Islet precursor cell (in vitro differentiated cells): ENCODE measurements around the gene IFT20.
A peak's percentile ranks its signal among the peaks of the same experiment; 100 is the strongest.

Experiments used
- DNase-seq: peaks from one replicate; pipeline ENCODE4 v3.0.0-alpha.2; 2018

IFT20 gene

GRCh38 chr17:28334666-28335200, 539 bp downstream of the IFT20 start:
- DNase-seq: no peak

- DNase-seq: peak; percentile 46
Measured at GRCh38 chr17:28334171-28334570, 1.1 kb downstream of the IFT20 start.

DNA sequence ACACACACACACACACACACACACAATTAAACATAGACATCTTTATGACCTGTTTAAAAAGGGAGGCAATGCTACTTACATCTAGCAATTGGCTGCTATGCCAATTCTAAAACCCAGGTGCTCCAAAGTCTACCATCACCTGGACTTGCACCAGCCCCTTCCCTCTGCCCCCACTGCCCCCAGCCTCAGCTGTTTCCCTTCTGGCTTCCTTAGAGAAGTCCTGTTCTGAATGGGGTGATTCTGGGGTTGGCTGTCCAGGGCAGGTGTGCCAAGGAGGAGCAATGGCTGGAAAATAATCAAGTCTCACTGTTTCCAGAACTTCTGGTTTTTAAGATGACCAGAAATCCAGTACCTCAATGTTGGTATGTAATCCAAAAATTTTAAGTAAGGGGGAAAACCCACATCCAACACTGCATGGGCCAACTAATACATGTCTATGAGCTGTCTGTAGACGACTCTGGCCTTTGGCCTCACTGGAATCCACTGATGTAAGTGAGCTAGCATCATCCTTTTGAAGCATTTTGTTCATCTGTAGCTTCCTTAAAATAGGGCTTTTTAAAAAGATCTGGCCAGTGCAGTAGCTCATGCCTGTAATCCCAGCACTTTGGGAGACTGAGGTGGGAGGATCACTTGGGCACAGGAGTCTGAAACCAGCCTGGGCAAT, 2.1 kb downstream of the IFT20 start:
- DNase-seq: peak; percentile 49

DNA sequence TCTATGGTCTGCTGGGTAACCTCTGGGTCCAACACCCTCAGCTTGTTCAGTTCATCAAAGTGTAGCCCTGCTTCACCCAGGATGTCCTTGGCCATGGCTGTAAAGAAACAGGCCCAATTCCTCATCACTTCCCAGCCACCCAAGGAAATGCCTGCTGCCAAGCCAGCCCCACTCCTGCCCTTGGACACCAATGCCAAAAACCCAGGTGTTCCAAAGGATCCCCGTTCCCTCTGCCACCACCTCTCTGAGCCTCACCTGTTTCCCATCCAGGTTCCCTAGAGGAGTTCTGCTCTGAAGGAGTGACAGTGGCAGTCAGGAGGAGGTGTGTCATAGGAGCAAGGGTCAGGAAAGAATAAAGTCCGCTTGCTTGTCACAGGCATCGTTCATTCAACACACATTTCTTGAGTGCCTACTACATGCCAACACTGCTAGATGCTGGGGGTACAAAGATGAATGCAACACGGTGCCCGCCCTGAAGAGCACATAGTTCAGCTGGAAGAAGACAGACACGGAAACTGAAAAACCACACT, 3.3 kb downstream of the IFT20 start:
- peak; percentile 32 for DNase-seq

- DNase-seq: peak; percentile 52
Measured at GRCh38 chr17:28330671-28331070, 4.6 kb downstream of the IFT20 start.

DNA sequence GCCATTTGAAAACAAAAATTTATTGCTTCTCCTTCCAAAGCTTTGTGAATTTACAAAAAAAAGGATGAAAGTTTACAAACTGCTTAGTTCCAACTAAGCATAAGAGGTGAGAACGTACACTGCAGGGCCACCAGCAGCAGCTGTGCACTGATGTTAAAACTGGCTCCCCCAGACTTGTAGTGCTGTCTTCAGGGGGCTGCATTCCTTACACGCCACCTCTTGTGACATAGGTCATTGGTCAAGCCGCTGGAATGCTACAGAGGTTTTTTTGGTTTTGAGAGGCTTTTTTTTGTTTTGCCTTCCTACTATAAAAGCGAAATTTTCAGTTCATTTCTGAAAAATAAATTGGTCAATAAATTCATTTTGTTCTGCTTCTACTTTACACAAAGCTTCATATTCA, 6.9 kb downstream of the IFT20 start:
- peak; percentile 59 for DNase-seq

GRCh38 chr17:28327709-28328108, 7.6 kb downstream of the IFT20 start:
- peak; percentile 29 for DNase-seq

DNA sequence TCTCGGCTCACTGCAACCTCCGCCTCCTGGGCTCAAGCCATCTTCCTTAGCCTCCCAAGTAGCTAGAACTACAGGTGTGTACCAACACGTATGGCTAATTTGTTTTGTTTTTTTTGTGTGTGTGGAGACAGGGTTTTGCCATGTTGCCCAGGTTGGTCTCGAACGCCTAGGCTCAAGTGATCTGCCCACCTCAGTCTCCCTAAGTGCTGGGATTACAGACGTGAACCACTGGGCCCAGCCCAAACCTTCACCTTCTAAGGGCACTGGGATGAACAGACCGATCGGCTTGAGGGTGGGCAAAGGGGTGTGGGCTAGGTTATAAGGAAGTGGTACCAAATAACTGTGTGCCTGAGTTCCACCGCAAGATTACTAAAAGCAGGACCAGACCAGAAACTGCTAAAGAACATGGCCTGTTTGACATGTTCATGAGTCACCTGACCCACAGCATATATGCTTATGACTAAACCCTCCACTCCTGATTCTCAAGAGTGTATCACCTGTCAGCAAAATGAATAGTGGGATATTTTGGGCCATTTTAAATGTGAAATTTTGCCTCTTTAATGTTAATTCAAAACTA, 8.2 kb downstream of the IFT20 start:
- peak; percentile 39 for DNase-seq

GRCh38 chr17:28326114-28326513, 9.2 kb downstream of the IFT20 start:
- DNase-seq: peak; percentile 50

GRCh38 chr17:28325211-28325610, 10.1 kb downstream of the IFT20 start:
- DNase-seq: peak; percentile 38

- no peak for DNase-seq
Measured at GRCh38 chr17:28324781-28325180, 10.5 kb downstream of the IFT20 start.

DNA sequence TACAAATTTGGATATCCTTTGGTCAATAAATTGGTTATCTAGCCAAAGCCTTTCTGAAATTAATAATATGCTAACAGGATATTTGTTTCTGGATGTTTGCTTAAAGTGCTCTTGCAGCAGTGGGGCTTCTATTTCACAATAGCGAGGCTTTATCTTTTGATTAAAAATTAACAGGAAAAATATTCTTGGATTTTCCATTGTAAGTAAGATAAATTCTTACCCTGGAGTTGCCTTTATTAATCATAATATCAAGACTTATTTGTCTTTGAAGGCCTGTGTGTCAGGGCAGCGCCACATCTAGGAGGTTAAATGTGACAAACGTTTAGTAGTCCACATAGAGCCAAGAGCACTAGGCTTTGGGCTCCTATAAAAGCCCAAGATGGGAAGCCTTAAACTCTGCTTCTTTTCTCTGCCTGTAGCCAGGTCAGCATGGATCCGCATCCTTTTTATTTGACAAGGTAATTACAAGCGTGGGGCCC, 11.0 kb downstream of the IFT20 start:
- DNase-seq: peak; percentile 29

- DNase-seq: no peak
Measured at GRCh38 chr17:28320215-28321061, 14.8 kb downstream of the IFT20 start.

DNA sequence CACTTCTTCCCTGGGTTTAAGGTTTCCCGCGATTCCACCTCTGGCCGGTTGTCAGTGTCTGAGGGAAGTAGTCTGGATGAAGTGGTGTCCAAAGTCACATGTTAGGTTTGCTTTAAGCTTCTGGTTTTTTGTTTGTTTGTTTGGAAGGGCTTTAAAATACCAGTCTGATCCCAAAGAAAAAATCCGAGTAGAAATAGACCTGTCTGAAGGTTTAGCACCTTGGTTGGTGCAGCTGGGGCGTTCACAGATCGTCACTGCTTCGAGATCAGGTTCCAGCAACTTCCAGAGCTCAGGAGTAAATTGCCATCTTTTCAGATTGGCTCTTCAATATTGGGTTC, 15.7 kb downstream of the IFT20 start:
- DNase-seq: no peak

DNA sequence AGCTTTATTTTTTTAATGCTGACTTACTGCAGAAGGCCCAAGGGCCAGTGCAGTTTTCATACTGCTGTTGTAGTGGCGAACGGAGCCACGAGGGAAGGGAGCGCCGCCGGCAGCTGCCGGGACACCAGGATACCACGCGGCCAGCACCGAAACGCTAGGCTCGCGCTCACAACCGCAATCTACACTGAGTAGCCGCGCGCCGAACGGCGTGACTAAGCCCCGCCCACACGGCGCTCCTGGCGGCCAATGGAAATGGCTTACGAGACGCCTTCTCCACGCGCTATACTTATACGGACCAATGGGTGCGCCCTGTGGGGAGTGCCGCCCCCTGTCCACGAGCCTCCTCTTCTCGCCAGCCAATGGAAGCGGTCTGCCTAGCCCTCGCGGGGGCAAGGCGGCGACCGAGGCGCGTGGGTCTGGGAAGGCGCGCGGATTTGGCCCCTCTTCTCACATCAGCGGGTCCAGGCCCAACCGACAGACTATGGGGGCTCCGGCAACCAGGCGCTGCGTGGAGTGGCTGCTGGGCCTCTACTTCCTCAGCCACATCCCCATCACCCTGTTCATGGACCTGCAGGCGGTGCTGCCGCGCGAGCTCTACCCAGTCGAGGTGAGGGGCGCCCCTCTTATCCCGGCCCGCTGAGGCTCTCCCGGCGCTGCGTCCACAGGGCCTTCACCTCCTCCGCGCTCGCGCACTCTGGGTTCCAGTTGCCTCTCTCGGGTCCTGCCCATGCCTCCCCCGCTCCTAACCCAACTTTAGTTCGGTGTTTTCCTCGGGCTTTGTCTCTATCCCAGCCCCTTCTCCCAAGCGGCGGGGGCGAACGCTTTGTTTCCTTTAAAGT, 16.3 kb downstream of the IFT20 start, which contains the start of gene TMEM97:
TSS of gene TMEM97 (plus strand) at position 442 of the 839 bp plus-strand sequence. CDS start at position 482, 40 bp downstream.
- DNase-seq: peak; percentile 100

DNA sequence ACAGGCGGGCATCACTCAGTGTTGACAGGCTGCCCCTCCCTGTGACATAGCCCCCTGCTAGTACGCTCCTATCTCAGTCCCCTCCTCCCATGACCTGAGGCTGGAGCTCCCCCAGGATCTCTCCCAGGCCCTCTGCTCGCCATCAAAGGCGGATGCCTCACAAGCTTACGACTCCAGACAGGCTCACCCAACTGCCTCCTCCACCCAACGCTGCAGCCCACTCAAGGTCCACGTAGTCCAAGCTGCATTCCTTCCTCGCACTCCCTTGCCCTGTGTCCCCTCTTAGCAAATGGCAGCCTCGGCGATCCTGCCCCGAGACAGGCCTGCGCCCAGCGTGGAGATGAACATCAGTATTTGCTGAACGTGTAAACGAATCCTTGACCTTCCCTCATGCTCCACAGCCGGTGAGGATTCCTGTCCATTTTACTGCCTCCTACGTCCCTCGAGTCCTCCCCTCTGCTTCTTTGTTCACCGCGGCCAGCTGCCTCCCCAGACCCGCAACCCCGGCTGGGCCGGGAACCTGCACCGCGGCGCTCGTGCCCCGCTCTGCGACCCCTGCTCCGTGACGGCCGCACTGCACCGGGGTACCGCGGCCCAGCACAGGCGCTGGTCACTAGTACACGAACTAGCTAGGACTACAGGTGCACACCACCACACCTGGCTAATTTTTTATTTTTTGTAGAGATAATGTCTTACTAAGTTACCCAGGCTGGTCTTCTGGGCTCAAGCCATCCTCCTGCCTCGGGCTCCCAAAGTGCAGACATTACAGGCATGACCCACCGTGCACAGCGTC, 17.1 kb downstream of the IFT20 start:
- peak; percentile 73 for DNase-seq

DNA sequence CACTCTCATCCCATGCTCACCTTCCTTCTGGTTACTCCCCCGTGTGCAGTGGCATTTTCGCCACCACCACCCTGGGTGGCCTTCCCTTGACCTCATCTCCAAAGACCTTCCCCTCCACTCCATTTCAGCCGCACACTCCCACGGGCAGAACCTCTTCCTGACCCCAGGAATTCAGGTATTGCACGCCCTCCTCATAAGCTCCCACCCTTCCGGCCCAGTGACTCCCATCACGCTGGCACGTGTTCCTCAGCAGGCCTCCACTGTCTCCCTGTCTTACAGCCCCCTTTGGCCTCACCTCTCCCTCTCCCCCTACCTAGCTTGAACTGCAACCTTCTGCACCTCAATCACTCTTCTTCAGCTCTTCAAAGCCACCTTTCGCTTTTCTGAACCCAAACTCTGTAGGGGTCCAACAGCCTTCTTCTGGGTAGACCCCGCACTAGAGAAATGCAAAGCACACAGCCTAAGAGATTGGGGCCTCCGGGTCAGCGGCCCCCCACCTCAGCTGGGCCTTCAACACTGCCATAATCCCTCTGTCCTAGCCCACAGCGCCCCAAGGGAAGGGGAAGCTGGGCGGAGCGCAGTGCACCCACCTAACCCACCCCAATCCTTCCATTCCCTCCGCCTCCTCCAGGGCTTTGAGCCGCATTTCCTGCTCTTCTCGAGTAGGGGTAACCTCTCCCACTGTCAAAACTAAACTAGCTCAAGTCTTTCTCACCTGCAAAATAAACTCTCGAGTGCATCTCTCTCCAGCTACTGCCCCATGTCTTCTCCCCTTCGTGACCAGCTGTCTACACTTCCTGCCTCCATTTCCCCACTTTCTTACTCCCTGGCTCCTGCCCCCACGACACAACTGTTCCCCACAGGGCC, 17.9 kb downstream of the IFT20 start:
- DNase-seq: no peak

DNA sequence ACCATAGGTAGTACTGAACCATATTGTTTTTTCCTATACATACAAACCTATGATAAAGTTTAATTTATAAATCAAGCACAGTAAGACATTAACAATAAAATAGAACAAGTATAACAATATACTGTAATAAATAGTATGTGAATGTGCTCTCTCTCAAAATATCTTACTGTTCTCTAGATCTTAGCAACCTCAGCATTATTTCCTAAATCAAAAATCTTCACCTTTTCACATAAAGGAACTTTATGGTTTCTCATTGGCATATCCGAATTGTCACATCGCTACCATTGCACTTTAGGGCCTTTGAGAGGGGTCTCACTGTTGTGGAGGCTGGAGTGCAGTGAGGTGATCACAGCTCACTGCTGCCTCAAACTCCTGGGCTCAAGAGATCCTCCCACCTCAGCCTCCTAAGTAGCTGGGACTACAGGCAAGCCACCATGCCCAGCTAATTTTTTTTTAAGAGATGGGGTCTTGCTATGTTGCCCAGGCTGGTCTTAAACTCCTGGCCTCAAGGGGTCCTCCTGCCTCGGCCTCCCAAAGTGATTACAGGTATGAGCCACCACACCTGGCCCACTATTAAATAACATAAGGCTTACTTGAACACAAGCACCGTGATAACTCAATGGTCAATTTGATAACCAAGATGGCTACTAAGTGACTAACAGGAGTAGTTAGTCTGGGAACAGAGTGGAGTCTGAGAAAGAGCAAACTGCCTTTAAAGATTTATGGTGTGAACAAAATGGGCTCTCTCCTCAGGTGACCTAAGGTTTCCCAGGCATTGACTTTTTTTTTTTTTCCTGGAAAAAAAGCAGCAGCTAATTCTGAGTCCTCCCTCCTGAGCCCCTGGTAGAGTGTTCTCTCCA, 19.2 kb downstream of the IFT20 start:
- DNase-seq: no peak

GRCh38 chr17:28313841-28314240, 21.4 kb downstream of the IFT20 start:
- no peak for DNase-seq
